Mesendoderm (in vitro differentiated cells): ENCODE measurements around the gene NEK3.

Source experiments
- DNase-seq: peaks from one replicate; pipeline ENCODE4 v3.0.0; 2013
- H2AK5ac ChIP-seq: 2 replicates; pipeline ENCODE4 v1.6.1; 2013; ENCODE audit warnings: low read length, inconsistent platforms
- H2BK120ac ChIP-seq: 2 replicates; pipeline ENCODE4 v1.6.1; 2013; ENCODE audit warnings: low read depth, mild to moderate bottlenecking, low read length, moderate library complexity, mixed read lengths
- H2BK15ac ChIP-seq: replicated peaks from 2 replicates; pipeline ENCODE4 v1.6.1; 2013; ENCODE audit warnings: low read depth, mild to moderate bottlenecking, moderate library complexity
- H2BK5ac ChIP-seq: 2 replicates; pipeline ENCODE4 v1.6.1; 2013; ENCODE audit warnings: low read length, inconsistent platforms
- H3K18ac ChIP-seq: 2 replicates; pipeline ENCODE4 v1.6.1; 2013; ENCODE audit warnings: mild to moderate bottlenecking, low read length, mixed read lengths
- H3K23ac ChIP-seq: one replicate; pipeline ENCODE4 v1.6.1; 2013; ENCODE audit warnings: low read length
- H3K27ac ChIP-seq: 2 replicates; pipeline ENCODE4 v1.5.1; 2013; ENCODE audit warnings: low read depth, mild to moderate bottlenecking, inconsistent platforms, low read length, moderate library complexity
- H3K27me3 ChIP-seq: 2 replicates; pipeline ENCODE4 v1.6.1; 2013; ENCODE audit warnings: low read length, control low read depth, mild to moderate bottlenecking, inconsistent platforms; ENCODE audit not compliant: insufficient read depth, poor library complexity
- H3K36me3 ChIP-seq: 2 replicates; pipeline ENCODE4 v1.6.1; 2013; ENCODE audit warnings: low read length, inconsistent platforms; ENCODE audit not compliant: control insufficient read depth, insufficient read depth
- H3K4ac ChIP-seq: one replicate; pipeline ENCODE4 v1.6.1; 2013; ENCODE audit warnings: low read depth, mild to moderate bottlenecking, low read length, moderate library complexity
- H3K4me1 ChIP-seq: 2 replicates; pipeline ENCODE4 v1.6.1; 2013; ENCODE audit warnings: low read depth, low read length, inconsistent platforms; ENCODE audit not compliant: control insufficient read depth
- H3K4me2 ChIP-seq: 2 replicates; pipeline ENCODE4 v1.6.1; 2013; ENCODE audit warnings: low read length
- H3K4me3 ChIP-seq: 2 replicates; pipeline ENCODE4 v1.5.1; 2013; ENCODE audit warnings: mild to moderate bottlenecking, low read length
- H3K56ac ChIP-seq: one replicate; pipeline ENCODE4 v1.6.1; 2013; ENCODE audit warnings: low read length
- H3K79me1 ChIP-seq: 2 replicates; pipeline ENCODE4 v1.6.1; 2013; ENCODE audit warnings: low read length, inconsistent platforms
- H3K79me2 ChIP-seq: 2 replicates; pipeline ENCODE4 v1.6.1; 2013; ENCODE audit warnings: mild to moderate bottlenecking, low read length; ENCODE audit not compliant: control insufficient read depth, insufficient read depth
- H3K9ac ChIP-seq: 2 replicates; pipeline ENCODE4 v1.6.1; 2013; ENCODE audit warnings: low read length, inconsistent platforms
- H4K5ac ChIP-seq: one replicate; pipeline ENCODE4 v1.6.1; 2013; ENCODE audit warnings: low read length
- H4K8ac ChIP-seq: one replicate; pipeline ENCODE4 v1.6.1; 2013; ENCODE audit warnings: low read depth, mild to moderate bottlenecking, control low read depth, low read length, moderate library complexity
- WGBS: extraction: QIAGEN DNeasy Blood & Tissue Kit; methylation state at CpG from one replicate; pipeline ENCODE4 v1.1.7; 2013; ENCODE audit warnings: low lambda C conversion rate, missing lambda C conversion rate; ENCODE audit not compliant: insufficient coverage; ENCODE audit errors: extremely low coverage; 5-methylcytosine and 5-hydroxymethylcytosine counted together

Gene NEK3

DNA sequence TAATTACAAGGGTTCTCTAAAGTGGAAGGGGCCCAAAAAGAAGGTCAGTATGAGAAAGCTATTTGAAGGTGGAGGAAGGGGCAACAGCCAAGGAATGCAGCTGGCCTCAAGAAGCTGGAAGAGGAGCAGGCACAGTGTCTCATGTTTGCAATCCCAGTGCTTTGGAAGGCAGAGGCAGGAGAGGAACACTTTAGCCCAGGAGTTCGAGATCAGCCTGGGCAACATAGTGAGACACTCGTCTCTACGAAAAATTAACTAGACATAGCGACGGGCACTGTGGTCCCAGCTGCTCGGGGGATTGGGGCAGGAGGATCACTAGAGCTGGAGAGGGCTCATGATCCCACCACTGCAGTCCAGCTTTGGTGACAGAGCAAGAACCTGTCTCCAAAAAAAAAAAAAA, 656 bp upstream of the NEK3 start:
- no peaks in the 10 kb centered on the region for H3K27me3 ChIP-seq
- no peak overlapping the region for H2BK15ac ChIP-seq
- no peak for DNase-seq
- no peak overlapping the region for H3K4ac ChIP-seq
- no peak overlapping the region for H3K4me2 ChIP-seq
- H3K4me3 ChIP-seq: no peak overlapping the region
- H2AK5ac ChIP-seq: no peak overlapping the region
- H3K23ac ChIP-seq: no peak overlapping the region
- H4K5ac ChIP-seq: no peak overlapping the region
- WGBS: no CpG with 5 or more reads among the region's 6 CpGs
- H3K4me1 ChIP-seq: no peaks in the 10 kb centered on the region
- no peak overlapping the region for H3K9ac ChIP-seq
- H3K18ac ChIP-seq: no peak overlapping the region
- no peaks in the 10 kb centered on the region for H3K36me3 ChIP-seq
- H2BK120ac ChIP-seq: no peak overlapping the region
- H4K8ac ChIP-seq: no peak overlapping the region
- H3K56ac ChIP-seq: no peak overlapping the region
- H3K27ac ChIP-seq: no peak overlapping the region
- no peaks in the 10 kb centered on the region for H3K79me1 ChIP-seq
- H3K79me2 ChIP-seq: no peaks in the 10 kb centered on the region
- no peak overlapping the region for H2BK5ac ChIP-seq

DNA sequence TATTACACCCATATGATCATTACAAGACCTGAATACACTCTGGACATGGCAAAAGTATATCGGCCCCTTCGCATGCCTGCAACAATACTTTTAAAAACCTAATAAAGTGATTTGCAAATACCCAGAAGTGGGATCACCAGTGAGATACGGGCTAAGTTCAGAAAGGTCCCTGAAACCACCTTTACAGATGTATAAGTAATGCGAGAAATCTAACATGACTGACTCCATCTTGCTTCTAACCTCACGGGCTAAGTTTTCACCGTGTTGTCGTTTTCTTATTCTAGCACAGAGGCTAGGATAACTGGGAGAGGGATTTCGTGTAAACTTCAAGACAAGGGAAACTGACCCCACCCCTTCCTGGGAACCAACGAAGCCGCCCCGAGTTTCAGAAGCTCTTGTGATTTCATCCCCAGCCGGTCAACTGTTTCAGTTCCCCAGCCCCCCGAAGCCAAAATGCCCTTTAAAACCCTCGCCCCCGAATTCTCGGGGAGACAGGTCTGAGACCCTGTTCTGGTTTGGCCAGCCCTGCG, 703 bp downstream of the NEK3 start:
- Histone ChIP-seq H3K23ac (peak overlapping the region; percentile 31), H2BK5ac (no peak overlapping the region), H3K4me2 (peak overlapping the region; percentile 64), H2BK120ac (peak overlapping the region; percentile 36), H3K4me3 (peak overlapping the region; percentile 73), H3K18ac (peak overlapping the region; percentile 24), H3K79me2 (no peaks in the 10 kb centered on the region), H3K36me3 (no peaks in the 10 kb centered on the region), H3K27me3 (no peaks in the 10 kb centered on the region), H3K4me1 (no peaks in the 10 kb centered on the region), H3K4ac (peak overlapping the region; percentile 62), H4K5ac (no peak overlapping the region), H3K79me1 (no peaks in the 10 kb centered on the region), H2AK5ac (no peak overlapping the region), H2BK15ac (no peak overlapping the region), H3K9ac (peak overlapping the region; percentile 84), H3K27ac (no peak overlapping the region), H4K8ac (peak overlapping the region; percentile 57), H3K56ac (peak overlapping the region; percentile 95)
- peak; percentile 31 for DNase-seq
- WGBS: no CpG with 5 or more reads among the region's 17 CpGs

DNA sequence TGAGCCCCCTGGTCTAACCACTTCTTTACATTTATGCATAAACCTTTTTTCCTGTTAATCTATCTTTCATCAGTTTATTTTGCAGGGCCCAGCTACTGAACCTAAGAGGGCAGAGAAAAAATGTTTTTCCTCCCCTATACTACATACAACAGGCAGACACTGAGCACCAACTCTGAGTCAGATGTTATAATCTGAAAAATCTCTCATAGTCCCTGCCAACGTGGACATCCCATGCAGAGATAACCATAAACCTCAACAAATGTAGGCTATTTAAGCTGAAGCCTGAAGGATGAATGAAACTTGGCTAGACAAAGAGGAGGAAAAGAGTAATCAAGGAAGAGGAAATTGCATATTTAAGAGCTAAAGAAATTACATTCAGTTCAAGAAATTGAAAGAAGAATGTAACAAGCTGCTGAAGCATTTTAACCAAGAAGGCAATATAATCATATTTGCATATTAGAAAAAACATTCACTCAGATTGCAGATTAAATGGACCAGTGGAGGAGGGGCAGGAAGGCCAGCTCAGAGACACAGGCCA, 2.6 kb downstream of the NEK3 start:
- H3K23ac ChIP-seq: no peak overlapping the region
- H2BK15ac ChIP-seq: no peak overlapping the region
- no peak overlapping the region for H4K5ac ChIP-seq
- no peak overlapping the region for H4K8ac ChIP-seq
- no peaks in the 10 kb centered on the region for H3K36me3 ChIP-seq
- no peaks in the 10 kb centered on the region for H3K79me2 ChIP-seq
- no peak overlapping the region for H3K18ac ChIP-seq
- H3K4me1 ChIP-seq: no peaks in the 10 kb centered on the region
- no peak overlapping the region for H2AK5ac ChIP-seq
- no peak overlapping the region for H3K4me3 ChIP-seq
- H3K27me3 ChIP-seq: no peaks in the 10 kb centered on the region
- H3K79me1 ChIP-seq: no peaks in the 10 kb centered on the region
- no peak for DNase-seq
- H2BK5ac ChIP-seq: no peak overlapping the region
- H3K56ac ChIP-seq: no peak overlapping the region
- no peak overlapping the region for H3K4me2 ChIP-seq
- no peak overlapping the region for H3K27ac ChIP-seq
- H3K9ac ChIP-seq: no peak overlapping the region
- WGBS: no CpG with 5 or more reads among the region's 1 CpG
- no peak overlapping the region for H2BK120ac ChIP-seq
- H3K4ac ChIP-seq: no peak overlapping the region

DNA sequence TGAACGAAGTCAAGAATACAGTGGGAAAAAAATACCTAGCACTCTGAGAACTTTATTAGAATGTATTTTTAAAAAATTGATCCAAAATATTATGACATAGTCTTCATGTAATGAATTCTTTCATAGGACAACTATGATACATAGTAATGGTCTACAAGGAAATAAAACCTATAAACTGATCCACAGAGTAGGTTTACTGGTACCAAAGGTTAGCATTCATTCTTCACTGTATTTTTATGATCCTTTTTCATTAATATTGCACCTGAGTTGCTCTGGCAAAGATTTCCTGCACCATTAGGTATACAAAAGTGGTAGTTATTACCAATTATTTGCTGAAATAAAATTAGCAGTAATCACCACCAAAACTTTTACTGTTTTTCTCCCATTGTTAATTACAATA, 4.2 kb downstream of the NEK3 start:
- Histone ChIP-seq H2BK120ac (no peak overlapping the region), H3K23ac (no peak overlapping the region), H4K8ac (no peak overlapping the region), H2BK5ac (no peak overlapping the region), H3K18ac (no peak overlapping the region), H3K27me3 (no peaks in the 10 kb centered on the region), H3K79me2 (no peaks in the 10 kb centered on the region), H3K4ac (no peak overlapping the region), H3K4me1 (no peaks in the 10 kb centered on the region), H3K36me3 (no peaks in the 10 kb centered on the region), H3K27ac (no peak overlapping the region), H3K4me3 (no peak overlapping the region), H3K4me2 (no peak overlapping the region), H4K5ac (no peak overlapping the region), H3K79me1 (no peaks in the 10 kb centered on the region), H2BK15ac (no peak overlapping the region), H2AK5ac (no peak overlapping the region), H3K9ac (no peak overlapping the region), H3K56ac (no peak overlapping the region)
- no CpG with 5 or more reads among the region's 1 CpG for WGBS
- no peak for DNase-seq

DNA sequence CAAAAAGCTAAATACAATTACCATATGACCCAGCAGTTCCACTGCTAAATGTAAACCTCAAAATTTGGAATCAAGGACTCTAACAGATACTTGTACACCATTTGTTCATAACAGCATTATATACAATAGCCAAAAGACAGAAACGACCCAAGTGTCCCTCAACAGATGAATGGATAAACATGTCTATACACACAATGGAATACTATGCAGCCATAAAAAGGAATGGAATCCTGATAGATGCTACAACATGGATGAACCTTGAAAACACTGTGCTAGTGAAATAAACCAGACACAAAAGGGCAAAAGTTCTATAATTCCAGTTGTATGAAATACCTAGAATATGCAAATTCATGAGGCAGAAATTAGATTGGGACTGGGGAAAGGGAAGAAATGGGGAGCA, 12.2 kb downstream of the NEK3 start:
- Histone ChIP-seq H3K4me1 (no peaks in the 10 kb centered on the region), H2AK5ac (no peak overlapping the region), H3K56ac (no peak overlapping the region), H3K27me3 (no peaks in the 10 kb centered on the region), H2BK120ac (no peak overlapping the region), H2BK15ac (no peak overlapping the region), H3K4ac (no peak overlapping the region), H3K4me3 (no peak overlapping the region), H3K4me2 (no peak overlapping the region), H3K23ac (no peak overlapping the region), H3K18ac (no peak overlapping the region), H4K8ac (no peak overlapping the region), H3K79me2 (no peaks in the 10 kb centered on the region), H4K5ac (no peak overlapping the region), H2BK5ac (no peak overlapping the region), H3K9ac (no peak overlapping the region), H3K79me1 (no peaks in the 10 kb centered on the region), H3K36me3 (no peaks in the 10 kb centered on the region), H3K27ac (no peak overlapping the region)
- no peak for DNase-seq
- no CpG with 5 or more reads among the region's 1 CpG for WGBS

DNA sequence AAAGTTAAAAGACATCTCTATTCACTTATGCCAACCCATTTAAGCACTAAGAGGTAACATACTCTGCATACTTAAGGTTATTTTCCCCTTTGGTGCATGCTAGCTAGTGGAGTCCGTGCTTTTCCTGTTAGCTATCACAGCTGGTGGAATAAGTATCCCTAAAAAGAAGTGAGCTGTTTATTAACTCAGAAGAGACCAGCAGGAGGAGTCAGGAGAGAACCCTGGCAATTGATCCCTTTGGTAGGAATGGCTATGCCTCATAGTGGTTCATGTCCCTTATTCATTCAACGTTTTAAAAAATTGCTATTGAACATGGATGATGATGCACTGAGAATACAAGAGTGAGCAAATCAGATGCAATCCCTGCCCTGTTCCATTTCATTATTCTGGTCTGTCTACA, 18.1 kb downstream of the NEK3 start:
- no peak overlapping the region for H2BK5ac ChIP-seq
- H3K4me3 ChIP-seq: no peak overlapping the region
- no peak overlapping the region for H3K4me2 ChIP-seq
- H2BK15ac ChIP-seq: no peak overlapping the region
- peak; percentile 2 for DNase-seq
- H4K8ac ChIP-seq: no peak overlapping the region
- no peak overlapping the region for H3K4ac ChIP-seq
- H3K23ac ChIP-seq: no peak overlapping the region
- no peak overlapping the region for H2AK5ac ChIP-seq
- H3K56ac ChIP-seq: no peak overlapping the region
- no peaks in the 10 kb centered on the region for H3K27me3 ChIP-seq
- H2BK120ac ChIP-seq: no peak overlapping the region
- H3K36me3 ChIP-seq: peaks cover 2% of the 10 kb centered on the region
- H3K79me1 ChIP-seq: no peaks in the 10 kb centered on the region
- no peak overlapping the region for H3K27ac ChIP-seq
- H3K79me2 ChIP-seq: no peaks in the 10 kb centered on the region
- H3K4me1 ChIP-seq: no peaks in the 10 kb centered on the region
- no CpG with 5 or more reads among the region's 2 CpGs for WGBS
- no peak overlapping the region for H4K5ac ChIP-seq
- H3K18ac ChIP-seq: no peak overlapping the region
- no peak overlapping the region for H3K9ac ChIP-seq
